Progenitor cell of endocrine pancreas (in vitro differentiated cells): ENCODE results near the gene MS4A18. TPM values are rescaled to one million over a fixed set of nuclear protein-coding genes. Genes with fewer than 3 reads are reported as not detected.

Source experiments
- DNase-seq: peaks from one replicate; pipeline ENCODE4 v3.0.0; 2021; ENCODE audit warnings: low spot score; ENCODE audit not compliant: unreplicated experiment
- H3K27ac Mint-ChIP-seq: 2 replicates; pipeline ENCODE4 v1.8.0; 2021; ENCODE audit warnings: mild to moderate bottlenecking, moderate library complexity, mixed read lengths
- H3K27me3 Mint-ChIP-seq: 2 replicates; pipeline ENCODE4 v1.8.0; 2021; ENCODE audit warnings: mixed read lengths
- H3K36me3 Mint-ChIP-seq: 2 replicates; pipeline ENCODE4 v1.8.0; 2022; ENCODE audit warnings: mixed read lengths; ENCODE audit not compliant: insufficient read depth
- H3K4me1 Mint-ChIP-seq: 2 replicates; pipeline ENCODE4 v1.8.0; 2021; ENCODE audit warnings: low read depth, mixed read lengths
- H3K4me3 Mint-ChIP-seq: 2 replicates; pipeline ENCODE4 v1.8.0; 2021; ENCODE audit warnings: low read depth, mild to moderate bottlenecking, moderate library complexity, mixed read lengths
- H3K9me3 Mint-ChIP-seq: 2 replicates; pipeline ENCODE4 v1.8.0; 2021; ENCODE audit warnings: low read depth, mixed read lengths
- total RNA-seq: library from RNA; stranded (reverse); gene quantifications from 2 replicates; pipeline ENCODE4 v1.2.1, GENCODE V29; 2021
- TF ChIP-seq, protein P1 (sequence below): fragments of 200-600 bp; sonication (generic); IDR thresholded peaks from one replicate; pipeline ENCODE4 v1.5.0; 2021; ENCODE audit warnings: antibody characterized with exemption, mild to moderate bottlenecking; ENCODE audit not compliant: unreplicated experiment

Gene MS4A18
- total RNA-seq, 1 donor from 2014 or later, result not detected

DNA sequence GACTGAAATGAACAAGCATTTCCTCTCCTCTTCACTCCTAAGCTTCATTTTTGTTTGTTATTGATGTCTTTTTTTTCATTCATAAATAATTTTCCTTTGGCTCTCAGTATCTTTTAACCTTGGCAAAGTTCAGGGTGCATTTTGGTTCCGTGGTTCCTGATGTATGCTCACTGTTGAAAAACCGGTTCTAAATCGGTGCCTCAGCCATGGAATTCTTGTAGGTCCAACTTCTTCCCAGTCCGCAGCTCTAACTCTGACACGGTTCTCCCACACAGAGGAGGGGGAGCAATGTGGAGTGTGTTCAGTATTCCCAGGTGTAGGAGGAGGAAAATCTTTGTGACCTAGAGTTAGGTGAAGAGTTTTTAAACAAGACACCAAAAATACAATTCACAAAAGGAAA, 19.6 kb downstream of the MS4A18 start:
- Mint-ChIP-seq H3K4me3 (no peak overlapping the region), H3K27ac (no peak overlapping the region), H3K36me3 (no peaks in the 10 kb centered on the region), H3K27me3 (peaks cover 2% of the 10 kb centered on the region), H3K4me1 (no peaks in the 10 kb centered on the region), H3K9me3 (peaks cover 7% of the 10 kb centered on the region)
- no peak for DNase-seq
- TF ChIP-seq, protein P1, sequence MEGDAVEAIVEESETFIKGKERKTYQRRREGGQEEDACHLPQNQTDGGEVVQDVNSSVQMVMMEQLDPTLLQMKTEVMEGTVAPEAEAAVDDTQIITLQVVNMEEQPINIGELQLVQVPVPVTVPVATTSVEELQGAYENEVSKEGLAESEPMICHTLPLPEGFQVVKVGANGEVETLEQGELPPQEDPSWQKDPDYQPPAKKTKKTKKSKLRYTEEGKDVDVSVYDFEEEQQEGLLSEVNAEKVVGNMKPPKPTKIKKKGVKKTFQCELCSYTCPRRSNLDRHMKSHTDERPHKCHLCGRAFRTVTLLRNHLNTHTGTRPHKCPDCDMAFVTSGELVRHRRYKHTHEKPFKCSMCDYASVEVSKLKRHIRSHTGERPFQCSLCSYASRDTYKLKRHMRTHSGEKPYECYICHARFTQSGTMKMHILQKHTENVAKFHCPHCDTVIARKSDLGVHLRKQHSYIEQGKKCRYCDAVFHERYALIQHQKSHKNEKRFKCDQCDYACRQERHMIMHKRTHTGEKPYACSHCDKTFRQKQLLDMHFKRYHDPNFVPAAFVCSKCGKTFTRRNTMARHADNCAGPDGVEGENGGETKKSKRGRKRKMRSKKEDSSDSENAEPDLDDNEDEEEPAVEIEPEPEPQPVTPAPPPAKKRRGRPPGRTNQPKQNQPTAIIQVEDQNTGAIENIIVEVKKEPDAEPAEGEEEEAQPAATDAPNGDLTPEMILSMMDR, result no peak

GRCh38 chr11:60747359-60747873, 22.9 kb downstream of the MS4A18 start:
- Mint-ChIP-seq H3K9me3 (peaks cover 4% of the 10 kb centered on the region), H3K4me3 (no peak overlapping the region), H3K27ac (no peak overlapping the region), H3K27me3 (peaks cover 11% of the 10 kb centered on the region), H3K4me1 (no peaks in the 10 kb centered on the region), H3K36me3 (no peaks in the 10 kb centered on the region)
- no peak for DNase-seq
- TF ChIP-seq, protein P1, result no peak

DNA sequence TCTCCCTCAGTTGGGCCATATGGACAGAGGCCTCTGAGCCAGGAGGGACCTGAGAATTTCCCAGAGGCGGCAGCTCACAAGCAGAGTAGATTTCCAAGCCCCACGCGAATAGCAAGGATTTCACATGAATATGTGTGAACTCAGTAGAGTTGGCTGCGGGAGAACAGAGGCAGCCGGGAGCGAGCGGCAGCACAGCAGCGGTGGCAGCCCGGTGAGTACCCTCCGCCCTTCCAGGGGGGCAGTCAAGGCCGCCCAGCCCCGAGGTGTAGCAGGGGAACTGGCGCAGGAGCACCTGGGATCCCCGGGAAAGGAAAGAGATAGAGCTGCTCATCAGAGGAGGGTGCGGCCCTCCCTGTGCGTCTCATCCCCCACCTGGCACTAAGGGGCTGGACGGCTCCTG, 23.7 kb downstream of the MS4A18 start:
- no peaks in the 10 kb centered on the region for H3K36me3 Mint-ChIP-seq
- H3K27ac Mint-ChIP-seq, result no peak overlapping the region
- H3K27me3 Mint-ChIP-seq, result peaks cover 17% of the 10 kb centered on the region
- H3K4me1 Mint-ChIP-seq, result no peaks in the 10 kb centered on the region
- no peak overlapping the region for H3K4me3 Mint-ChIP-seq
- no peaks in the 10 kb centered on the region for H3K9me3 Mint-ChIP-seq
- no peak for DNase-seq
- TF ChIP-seq, protein P1, result no peak

DNA sequence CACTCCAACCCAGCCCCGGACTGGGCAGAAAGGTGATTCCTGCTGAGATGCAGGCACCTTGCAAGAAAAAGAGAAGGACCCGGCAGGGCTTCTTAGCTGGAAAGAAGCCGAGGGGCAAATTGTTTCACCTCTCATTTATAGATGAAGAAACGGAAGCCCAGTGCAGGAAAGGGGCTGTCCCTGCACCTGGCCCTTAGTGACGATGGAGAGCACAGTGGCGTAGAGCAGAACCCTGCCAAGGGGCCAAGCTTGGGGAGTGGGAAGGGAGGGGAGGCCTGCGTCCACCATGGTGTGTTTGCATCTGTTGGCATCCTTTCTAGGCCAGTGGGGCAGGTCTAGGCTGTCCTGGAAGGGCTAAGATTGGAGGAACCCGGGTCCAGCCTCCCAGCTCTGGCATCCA, 24.3 kb downstream of the MS4A18 start:
- TF ChIP-seq, protein P1, result no peak
- no peak overlapping the region for H3K27ac Mint-ChIP-seq

GRCh38 chr11:60750911-60751310, 26.4 kb downstream of the MS4A18 start:
- no peaks in the 10 kb centered on the region for H3K9me3 Mint-ChIP-seq
- no peaks in the 10 kb centered on the region for H3K36me3 Mint-ChIP-seq
- no peak overlapping the region for H3K27ac Mint-ChIP-seq
- no peak for DNase-seq
- H3K4me3 Mint-ChIP-seq, result no peak overlapping the region
- TF ChIP-seq, protein P1, result no peak
- no peaks in the 10 kb centered on the region for H3K4me1 Mint-ChIP-seq
- peaks cover 19% of the 10 kb centered on the region for H3K27me3 Mint-ChIP-seq

More for the DNA sequence above, 24.3 kb downstream of the MS4A18 start:
- Mint-ChIP-seq H3K27me3 (peaks cover 19% of the 10 kb centered on the region), H3K36me3 (no peaks in the 10 kb centered on the region), H3K4me1 (no peaks in the 10 kb centered on the region), H3K9me3 (no peaks in the 10 kb centered on the region), H3K4me3 (no peak overlapping the region)
- DNase-seq, result no peak
